HG03095 (cell line): ENCODE data around the gene HOXA13.
A peak's percentile ranks its signal among the peaks of the same experiment; 100 is the strongest.

ENCODE experiments used
- ATAC-seq: cut with Tn5 transposase; IDR thresholded peaks from one replicate; pipeline ENCODE4 v1.9.1; 2021; ENCODE audit warnings: moderate library complexity; ENCODE audit not compliant: unreplicated experiment

The HOXA13 gene

DNA sequence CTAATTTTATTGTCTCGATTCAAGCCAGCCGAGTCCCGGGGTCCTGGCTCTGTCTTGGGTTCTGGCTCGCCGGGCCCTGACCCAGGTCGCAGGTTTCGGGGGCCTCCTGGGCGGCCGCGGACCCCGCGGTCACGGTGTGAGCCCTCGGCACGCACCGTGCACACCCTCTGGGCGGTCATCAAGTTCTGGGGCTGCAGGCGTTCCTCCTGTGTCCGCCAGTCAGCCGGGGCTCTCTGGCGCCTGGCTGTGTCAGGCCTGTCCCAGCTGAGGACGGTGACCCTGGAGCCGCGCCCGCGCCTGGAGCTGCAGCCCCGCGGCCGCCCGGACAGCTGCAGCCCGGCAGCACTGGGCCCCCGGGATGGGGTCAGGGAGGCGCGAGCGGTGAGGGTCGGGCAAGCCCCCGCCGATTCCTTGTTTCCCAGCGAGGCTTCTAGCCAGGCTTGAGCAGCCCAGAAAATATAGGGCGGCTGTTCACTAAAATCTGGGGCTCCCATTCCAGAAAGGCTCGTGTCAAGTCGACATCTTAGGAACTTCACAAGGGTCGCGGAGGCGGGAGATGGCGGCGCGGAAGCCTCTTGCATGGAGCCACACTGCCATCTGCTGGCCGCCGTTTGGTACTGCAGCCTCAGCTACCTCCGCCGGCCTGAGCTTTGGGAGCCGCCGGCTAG lies 39.2 kb downstream of the HOXA13 start:
- ATAC-seq: peak; percentile 55

DNA sequence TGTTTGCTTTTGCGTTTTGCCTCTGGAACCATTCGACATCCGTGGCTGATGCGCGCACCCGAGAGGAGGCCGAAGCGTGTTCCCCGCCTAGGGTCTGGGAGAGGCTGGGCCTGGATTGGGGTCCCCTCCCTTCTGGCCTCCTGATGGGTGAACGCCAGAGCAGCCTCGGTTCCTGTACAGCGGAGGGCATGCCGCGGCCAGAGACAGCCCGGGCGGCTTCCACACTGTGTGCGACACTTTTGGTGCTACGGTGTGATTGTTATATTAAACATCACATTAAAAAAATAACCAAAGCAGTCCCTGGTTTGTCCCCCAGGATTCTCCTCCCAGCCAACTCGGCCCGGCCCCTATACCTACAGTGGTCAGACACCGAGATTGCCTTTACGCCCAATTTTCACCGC lies 39.7 kb downstream of the HOXA13 start:
- ATAC-seq: no peak

DNA sequence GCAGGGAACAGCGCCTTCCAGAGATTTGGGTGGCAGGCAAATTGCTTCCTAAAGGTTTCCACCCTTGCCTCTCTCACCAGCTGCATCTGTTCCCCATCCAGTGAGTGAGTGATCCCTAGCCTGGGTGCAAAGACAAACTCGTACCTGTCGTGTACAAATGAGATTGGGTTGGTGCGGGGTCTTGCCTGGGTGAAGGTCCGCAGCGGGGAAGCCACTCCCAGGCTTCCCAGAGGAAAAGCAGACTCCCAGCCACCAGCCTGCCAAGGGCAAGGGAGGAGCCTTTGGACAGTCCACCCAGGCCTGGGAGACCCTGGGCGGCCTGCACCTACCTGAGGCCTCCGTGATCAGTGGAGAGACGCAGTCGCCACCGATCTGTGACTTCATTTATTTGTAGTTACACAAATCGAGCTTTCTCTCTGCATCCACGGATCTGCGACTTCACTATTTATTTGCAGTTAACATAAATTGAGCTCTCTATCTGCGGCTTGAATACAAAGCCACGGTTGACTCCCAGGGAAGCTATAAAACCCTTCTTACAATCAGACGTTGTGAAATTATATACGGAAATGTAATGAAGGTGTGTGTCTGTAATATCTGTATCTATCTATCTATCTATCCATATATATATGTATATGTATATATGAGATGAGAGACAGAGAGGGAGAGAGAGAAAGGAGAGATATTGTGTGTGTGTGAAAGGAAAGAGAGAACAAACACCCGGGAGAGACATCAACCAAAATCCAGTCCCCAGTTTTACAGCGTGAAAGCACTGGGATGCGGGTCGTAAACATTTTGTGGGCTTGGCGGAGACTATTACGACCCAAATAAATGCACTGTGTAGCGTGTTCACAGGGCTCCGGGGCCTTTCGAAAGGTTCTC lies 40.4 kb downstream of the HOXA13 start:
- ATAC-seq: no peak

DNA sequence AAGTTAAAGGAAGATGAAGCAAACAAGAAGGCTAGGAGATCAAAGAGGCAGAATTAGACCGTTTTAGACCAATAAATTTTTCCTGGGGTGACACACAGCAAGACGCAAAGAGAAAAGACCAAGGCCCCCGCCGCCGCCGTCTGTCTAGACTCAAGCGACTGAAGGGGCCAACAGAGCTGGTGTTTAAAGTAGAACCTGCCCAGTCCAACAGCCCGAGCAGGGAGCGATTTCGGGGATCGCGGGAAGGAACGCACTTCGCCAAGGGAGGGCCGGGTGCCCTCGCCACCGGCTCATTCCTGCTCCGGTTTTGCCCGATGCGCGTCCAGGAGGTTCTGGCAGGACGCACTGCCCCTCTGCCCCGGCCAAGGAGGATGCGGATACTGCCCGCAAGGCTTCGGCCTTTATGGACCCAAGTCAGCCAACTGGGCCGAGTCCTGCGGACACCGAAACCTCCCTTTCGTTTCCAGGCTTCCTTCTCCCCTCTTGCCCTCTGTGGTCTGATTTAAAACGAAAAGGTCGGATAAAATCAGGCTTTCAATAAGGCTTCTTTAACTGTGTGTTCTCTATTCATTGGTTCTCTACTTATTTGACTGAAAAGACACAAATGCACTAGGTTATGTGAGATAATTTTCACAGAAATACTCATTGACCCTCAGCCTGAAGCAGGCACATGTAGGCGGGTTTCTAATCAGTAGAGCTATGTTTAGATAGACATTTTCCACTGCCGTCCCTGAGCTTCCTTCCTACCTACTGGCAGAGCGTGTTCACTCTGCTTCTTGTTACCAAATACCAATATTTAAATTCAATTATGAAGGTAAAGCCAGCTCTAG lies 41.2 kb downstream of the HOXA13 start:
- ATAC-seq: no peak

DNA sequence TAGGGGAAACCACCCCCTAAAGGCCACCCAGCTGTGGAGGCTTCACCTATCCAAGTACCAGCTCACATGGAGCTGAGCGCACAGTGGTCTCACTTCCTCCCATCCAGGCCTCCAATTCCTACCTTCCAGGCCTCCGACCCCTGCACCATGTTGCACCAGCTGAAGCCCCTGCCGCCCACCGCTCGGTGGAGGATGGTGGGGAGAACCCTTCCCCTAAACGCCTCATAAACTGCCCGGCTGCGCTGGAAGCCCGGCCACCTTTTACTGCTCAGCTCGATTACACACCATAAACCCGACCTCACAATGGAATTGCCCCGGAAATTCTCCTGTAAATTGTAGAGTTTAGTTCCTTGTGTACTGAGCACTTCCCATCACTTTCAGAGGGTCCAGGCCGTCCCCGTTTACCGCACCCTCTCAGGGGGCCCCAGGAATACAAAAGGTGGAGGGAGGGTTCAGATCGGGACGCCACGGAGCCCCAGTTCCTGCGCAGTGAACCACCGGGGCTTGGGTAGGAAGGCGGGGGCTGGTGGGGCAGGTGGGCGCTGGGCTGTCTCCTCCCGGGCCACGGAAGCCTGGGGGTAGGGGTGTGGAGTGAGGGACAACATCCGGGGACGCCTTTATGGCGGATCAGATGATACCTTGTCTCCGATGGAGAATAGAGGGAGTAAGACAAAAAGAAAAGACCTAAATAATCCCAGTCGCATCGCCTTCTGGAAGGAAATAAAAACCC lies 42.0 kb downstream of the HOXA13 start:
- no peak for ATAC-seq

DNA sequence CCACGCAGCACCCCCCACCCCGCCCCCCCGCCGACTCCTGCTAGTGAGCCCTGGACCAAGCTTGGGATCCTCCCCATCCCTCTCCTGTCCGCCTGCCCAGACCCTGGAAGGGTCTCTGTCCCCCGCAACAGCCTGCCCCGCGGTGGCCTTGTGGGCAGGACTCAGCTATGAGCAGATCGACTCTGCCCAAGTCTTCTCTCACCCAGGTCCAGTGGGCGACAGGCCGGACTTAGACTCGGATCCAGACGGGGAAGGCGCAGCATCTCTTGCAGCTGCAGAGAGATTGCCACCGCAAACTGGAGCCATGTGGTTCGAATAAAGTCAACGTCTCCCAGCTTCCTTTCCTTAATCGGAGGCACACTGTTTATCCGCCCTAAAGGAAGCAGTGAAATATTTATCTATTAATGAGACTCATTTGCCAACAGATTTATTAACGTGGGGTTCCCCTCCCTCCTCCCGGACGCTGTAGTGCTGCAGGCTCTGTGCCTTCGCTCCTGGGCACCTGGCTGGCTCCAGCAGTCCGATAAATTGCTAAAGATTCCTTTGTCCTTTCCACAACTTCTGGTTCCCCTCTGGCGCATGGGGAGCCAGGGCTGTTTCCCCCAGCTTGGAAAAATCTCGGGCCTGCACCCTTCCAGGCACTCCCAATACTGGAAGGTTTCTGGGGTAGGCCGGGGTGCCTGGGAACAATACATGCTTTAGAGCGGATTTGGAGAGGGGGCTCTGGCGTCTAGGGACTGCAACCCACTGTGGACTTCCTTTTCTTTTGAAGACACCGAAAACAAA lies 42.8 kb downstream of the HOXA13 start:
- ATAC-seq: no peak

DNA sequence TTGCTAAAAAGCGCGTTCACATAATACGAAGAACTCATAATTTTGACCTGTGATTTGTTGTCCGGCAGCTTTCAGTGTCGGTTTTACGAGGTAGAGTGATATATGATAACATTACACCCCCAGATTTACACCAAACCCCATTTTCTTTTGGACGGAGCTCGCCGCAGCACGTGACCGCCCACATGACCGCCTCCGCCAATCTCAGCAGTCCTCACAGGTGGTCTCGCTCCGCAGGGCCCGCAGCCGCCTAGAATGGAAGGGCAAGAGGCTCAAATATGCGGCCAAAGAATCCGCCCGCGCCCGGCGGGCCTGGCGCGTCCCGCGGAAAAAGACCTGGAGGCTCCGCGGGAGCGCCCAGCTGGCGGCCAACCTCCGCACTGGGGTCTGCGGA lies 43.4 kb downstream of the HOXA13 start, which contains the start of gene HOXA7:
Gene HOXA7 (minus strand): TSS at position 168 of the 391 bp plus-strand sequence. CDS start 130 bp downstream, at position 38.
- ATAC-seq: no peak

DNA sequence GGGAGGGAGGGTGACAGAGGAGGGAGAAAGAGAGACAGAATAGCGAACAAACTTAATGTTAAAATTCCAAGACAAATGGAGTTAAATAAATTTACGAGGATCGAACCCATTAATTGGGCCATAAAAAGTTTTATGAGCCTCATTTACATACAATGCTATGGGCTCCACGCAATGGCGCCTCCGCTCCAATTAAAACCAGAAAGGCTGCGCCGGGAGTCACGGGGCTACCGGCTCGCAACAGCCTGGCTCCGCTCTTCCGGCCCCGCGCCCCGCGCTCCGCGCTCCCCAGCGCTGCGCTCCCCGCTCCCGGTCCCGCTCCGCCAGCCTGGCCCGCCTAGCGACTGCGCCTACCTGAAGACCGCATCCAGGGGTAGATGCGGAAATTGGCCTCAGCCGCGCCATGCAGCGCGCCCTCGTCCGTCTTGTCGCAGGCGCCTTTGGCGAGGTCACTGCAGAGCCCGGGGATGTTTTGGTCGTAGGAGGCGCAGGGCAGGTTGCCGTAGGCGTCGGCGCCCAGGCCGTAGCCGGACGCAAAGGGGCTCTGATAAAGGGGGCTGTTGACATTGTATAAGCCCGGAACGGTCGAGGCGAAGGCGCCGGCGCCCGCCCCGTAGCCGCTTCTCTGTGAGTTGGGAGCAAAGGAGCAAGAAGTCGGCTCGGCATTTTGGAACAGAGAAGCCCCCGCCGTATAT lies 43.9 kb downstream of the HOXA13 start:
- ATAC-seq: no peak

DNA sequence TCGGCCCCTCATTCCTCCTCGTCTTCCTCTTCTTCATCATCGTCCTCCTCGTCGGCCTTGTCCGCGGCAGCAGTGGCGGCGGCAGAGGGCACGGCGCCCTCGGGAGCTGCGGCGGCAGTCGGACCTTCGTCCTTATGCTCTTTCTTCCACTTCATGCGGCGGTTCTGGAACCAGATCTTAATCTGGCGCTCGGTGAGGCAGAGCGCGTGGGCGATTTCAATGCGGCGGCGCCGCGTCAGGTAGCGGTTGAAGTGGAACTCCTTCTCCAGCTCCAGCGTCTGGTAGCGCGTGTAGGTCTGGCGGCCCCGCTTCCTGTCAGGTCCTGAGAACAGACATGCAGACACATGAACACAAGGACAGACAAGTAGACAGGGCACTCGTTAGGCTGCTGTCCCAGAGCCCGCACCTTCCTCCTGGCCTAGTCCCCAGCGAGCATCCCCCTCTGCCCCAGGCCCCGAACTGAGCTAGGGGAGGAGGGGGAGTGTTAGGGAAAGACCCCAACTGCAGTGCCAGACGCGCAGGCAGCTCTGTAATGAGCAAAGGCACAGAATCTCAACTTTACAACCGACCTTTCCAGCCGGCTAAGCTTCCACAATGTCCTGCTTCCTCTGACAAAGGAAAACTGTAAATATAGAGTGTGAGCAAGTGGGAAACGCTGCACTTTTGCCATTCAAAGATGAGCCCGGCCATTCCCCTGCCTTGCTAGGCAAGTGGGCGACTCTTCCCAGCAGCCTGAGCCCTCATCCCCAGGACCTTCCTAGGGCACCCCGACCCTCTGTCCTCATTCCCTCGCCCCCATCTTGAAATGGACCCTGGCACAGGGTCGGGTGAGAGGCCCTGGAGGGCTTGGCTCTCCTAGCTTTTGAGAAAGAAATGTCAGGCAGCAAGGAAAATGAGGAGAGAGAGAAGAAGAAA lies 44.7 kb downstream of the HOXA13 start:
- ATAC-seq: no peak

DNA sequence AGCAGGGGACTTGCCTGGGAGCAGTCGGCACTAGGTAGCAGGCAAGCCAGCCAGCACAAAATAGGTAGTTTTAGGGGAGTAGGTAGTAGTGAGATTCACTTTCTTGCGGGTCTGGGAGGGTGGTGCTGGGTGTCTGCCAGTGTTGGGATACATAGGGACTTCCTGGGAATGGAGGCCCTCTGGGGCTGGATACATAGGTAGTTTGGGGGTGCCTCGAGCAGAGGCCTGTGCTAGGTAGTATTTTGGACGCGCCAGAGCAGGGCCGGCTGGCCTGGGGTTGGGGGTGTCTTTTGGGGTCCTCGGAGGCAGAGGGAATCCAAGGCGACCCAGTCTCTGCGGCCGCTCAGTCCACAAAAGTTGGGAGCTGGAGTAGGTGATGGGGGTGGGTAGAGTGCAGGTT lies 45.5 kb downstream of the HOXA13 start:
- no peak for ATAC-seq

DNA sequence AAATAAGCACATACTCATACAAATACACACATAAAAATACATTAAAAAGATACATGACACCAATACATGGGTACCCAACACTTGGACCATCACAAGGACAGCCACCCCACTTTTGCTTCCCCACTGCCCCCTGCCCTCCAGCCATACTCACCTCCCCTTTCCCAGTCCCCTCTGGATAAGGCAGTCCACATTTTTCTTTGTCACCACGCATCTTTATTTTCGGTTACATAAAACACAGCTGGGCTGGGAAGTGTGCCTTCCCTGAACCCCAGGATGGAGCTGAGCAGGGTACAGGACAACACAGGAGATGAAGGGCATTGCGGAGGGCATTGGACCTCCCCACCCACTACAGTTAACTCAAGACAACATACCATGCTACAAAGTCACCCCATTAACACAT lies 46.4 kb downstream of the HOXA13 start:
- ATAC-seq: no peak

DNA sequence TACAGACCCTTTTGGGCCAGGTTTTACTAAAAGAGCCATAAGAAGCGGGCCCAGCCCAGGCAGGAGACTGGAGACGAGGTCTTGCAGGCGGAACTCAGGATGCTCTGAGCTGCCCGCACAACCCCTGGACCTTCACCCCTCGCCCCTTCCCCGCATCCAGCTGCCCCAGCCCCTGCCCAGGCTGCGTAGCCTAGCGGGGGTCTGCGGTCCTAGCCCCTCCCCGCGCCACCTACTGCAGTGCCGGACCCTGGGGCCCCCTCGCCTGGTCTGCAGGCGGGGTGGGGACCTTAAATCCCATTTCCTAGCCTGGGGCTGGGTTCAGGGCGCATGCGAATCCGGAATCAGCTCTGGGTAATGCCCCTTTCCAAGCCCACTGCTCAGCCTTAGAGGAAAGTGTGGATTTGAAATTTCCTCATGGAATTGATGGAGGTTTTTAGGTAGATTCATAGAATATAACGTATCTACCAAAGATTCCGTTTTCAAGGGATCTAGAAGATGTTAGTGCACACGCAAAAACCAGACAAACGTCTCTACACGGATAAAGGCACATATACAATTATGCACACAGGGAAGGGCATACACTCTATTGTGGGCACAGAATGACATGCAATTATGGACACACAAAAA lies 47.0 kb downstream of the HOXA13 start:
- no peak for ATAC-seq

DNA sequence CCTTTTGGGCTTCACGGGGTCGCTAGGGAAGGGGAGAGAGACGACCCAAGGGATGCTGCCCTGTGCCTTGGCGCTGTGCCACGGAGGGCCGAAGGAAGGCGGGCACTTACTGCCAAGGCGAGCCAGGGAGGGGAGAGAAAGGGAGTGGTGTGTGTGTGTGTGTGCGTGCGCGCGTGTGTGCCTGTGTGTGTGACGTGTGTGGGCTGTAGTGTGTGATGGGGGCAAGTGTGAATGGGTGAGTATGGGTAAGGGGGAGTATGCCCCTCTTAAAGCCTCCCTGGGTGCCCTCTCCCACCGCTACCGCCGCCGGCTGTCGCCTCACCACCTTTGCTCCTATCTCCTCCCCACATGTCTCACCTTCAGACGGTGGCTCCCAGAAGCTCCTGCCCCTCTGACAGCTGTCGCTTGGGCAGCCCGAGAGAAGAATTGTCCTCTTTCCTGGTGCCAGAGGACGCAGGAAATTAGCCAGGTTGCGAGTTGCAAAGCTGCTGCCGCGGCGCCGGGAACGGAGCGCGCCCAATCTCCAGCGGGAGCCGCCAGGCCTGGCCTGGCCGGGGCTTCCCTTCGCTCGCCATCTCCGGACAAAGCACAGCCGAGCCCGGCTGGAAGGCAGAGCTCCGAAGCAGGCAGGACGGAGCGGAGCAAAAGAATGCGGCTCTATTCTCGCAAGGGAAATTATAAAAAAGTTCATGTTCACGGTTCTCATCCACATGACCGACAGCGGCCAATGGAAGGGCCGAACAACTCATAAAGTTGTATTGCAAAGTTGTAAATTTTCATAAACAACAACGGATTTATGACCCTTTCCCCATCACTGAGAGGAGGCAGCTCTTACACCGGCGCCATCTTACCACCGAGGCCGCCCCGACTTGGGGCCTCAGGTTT lies 47.7 kb downstream of the HOXA13 start, which contains the start of gene HOXA3:
Gene HOXA3 (minus strand): TSS at position 653 of the 885 bp plus-strand sequence. CDS start 41,943 bp downstream, outside the sequence.
- no peak for ATAC-seq

DNA sequence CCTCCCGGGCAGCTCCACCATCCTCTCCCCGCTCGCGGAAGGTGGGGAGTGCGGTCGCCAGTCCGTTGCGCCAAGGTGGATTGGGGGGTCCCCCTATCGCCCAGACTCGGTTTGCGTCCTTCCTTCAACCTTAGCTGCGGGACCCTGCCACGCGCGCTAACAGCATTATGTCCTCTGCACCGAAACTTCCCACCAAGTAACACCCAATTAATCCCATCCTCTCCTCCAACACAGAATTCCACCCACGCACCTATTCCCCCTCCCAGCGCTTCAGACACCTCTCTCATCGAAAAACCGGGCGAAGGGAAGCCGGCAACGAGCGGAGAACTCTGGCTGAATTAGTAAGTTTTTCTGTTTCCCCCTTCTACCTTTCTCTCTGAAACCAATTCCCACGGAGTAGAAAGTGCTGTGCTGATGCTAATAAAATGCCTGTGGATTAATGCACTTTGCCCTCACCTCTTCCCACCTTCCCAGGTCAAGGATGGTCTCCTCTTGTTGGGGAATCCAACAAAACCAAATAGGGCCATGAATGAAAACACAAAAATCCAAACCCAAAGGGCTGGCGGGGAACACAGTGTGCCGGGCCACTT lies 48.5 kb downstream of the HOXA13 start:
- no peak for ATAC-seq

DNA sequence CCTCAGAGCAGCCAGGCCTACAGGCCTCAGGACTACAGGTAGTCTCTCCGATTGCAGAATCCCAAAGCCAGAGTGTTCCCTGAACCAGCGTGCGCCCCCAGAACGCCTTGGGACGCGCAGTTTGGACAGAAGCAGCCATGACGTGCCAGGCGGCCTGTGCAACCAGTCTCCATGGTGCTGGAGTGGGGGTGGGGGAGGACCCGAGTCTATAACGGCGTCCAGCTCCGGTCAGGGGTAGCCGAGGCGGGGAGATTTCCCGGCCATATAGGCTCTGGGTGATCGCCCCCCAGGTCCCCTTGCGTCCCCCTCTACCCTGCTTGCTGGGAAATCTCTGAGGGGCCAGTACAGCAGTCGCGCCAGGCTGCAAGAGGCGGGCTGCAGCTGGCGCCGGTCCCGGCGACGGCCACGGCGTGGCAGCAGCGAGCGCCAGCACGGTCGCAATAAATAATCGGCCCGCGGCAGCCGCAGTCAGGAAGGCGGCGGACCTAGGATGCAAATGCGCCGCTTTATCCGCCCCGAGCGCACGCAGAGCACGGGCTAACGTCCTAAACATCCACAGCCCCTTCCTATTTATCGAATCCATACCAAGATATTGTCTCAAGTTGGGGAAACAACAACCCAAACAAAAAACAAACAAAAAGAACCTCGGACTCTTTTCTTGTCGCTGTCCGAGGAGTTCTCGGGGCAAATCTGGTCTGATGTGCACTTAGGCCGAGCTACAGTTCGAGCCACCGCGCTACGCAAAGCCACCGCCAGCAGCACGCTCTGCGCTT lies 49.1 kb downstream of the HOXA13 start:
- ATAC-seq: peak; percentile 89
